HG02884 (cell line): Measurements from ENCODE around the gene CHI3L1.

Experiments used
- ATAC-seq: cut with Tn5 transposase; IDR thresholded peaks from one replicate; pipeline ENCODE4 v1.9.1; 2021; ENCODE audit warnings: mild to moderate bottlenecking, moderate library complexity; ENCODE audit not compliant: unreplicated experiment

CHI3L1 gene

GRCh38 chr1:203136409-203137042 lies 50.0 kb downstream of the CHI3L1 start:
- no peak for ATAC-seq

GRCh38 chr1:203135636-203136305 lies 50.7 kb downstream of the CHI3L1 start:
- no peak for ATAC-seq

- no peak for ATAC-seq
Measured at GRCh38 chr1:203133970-203134725, 52.4 kb downstream of the CHI3L1 start.

DNA sequence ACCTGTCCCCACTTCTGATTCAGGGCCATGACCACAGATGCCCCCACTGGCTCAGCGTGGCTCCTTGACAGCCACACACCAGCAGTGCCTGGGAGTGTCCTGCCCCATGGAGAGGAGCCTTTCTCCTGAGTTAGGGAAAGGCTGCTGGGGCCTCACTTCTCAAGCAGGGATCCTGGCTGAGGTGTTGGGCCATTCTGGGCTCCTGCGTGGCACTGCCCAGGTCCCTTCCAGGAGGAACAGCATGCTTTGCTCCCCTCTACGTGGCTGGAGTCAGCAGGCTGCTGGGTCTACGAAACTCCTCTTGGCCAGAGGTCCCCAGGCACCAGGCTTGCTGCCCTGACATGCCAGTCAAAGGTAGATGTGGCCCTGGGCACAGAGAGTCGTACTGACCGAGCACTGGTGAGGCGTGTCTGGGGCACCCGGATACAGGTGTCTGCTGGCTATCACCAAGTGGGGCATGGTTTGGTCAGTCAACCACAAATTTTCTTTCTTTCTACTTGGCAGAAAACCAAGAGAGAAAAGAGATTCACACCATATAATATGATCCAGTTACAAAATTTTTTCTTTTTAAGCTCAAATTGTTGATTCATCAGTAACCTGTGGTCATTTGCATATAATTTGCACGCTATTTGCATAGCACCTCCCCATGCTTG lies 54.8 kb downstream of the CHI3L1 start:
- ATAC-seq: no peak

GRCh38 chr1:203130358-203130985 lies 56.0 kb downstream of the CHI3L1 start:
- no peak for ATAC-seq

GRCh38 chr1:203129501-203130231 lies 56.8 kb downstream of the CHI3L1 start:
- no peak for ATAC-seq
